K562 (cell line): ENCODE data around the gene TENT4A. TPM values are rescaled to one million over a fixed set of nuclear protein-coding genes. Genes with fewer than 3 reads are reported as not detected.

Source experiments
- ATAC-seq: fragments of 200-7000 bp; cut with Tn5 transposase; 3 replicates; pipeline ENCODE4 v1.9.1; 2020; ENCODE audit warnings: moderate library complexity
- BruUV-seq: library from RNA; stranded (reverse); fragments of 400-500 nt; replicated peaks from 2 replicates; lab custom pipeline; 2021; lab: Mats Ljungman, UMichigan
- CTCF ChIA-PET: fragments of 300-600 bp; formaldehyde crosslinking; extraction: SDS; loops from one replicate; lab custom pipeline; 2021; ENCODE audit warnings: low intra/inter-chr PET ratio; lab: Yijun Ruan, JAX
- POLR2A ChIA-PET: fragments of 300-600, 350-650 bp; sonication (Branson Sonifier 250); formaldehyde crosslinking; extraction: SDS; loops from one replicate; lab custom pipeline; 2021; ENCODE audit warnings: antibody characterized with exemption, inconsistent platforms; lab: Yijun Ruan, JAX
- DNase-seq, 4 experiments: peaks; one replicate each; pipeline versions ENCODE4 v3.0.0 to v3.0.0-alpha.2; 2011 to 2018; ENCODE audit warnings: low spot score in 3 of 4, mixed read lengths in 3 of 4; ENCODE audit errors: extremely low read depth in 1 of 4
- FAIRE-seq: peaks from 2 replicates; lab custom pipeline; 2011; peaks lifted over from hg19 to GRCh38; lab: Jason Lieb, UNC
- H2AFZ ChIP-seq: 2 replicates; pipeline ENCODE4 v1.6.0; 2011; ENCODE audit warnings: low read depth, low read length, control low read depth, inconsistent platforms
- H3K27ac ChIP-seq: fragments of 200-600 bp; 3 replicates; pipeline ENCODE4 v1.8.0; 2011; ENCODE audit warnings: low read depth, mild to moderate bottlenecking, control low read depth, inconsistent platforms, low read length, moderate library complexity, mixed read lengths; ENCODE audit errors: extremely low read depth
- H3K27me3 ChIP-seq, 2 experiments: fragments of 300-600 bp in 1 of 2; 2 replicates in 1 of 2; 3 replicates in 1 of 2; pipeline versions ENCODE4 v1.6.0 to v1.8.0; 2011; ENCODE audit warnings: inconsistent platforms in 2 of 2, low read length in 2 of 2, mild to moderate bottlenecking in 1 of 2, mixed read lengths in 1 of 2, moderate library complexity in 1 of 2; ENCODE audit not compliant: control insufficient read depth in 2 of 2, insufficient read depth in 2 of 2
- H3K36me3 ChIP-seq: fragments of 300-600 bp; 3 replicates; pipeline ENCODE4 v1.8.0; 2011; ENCODE audit warnings: mild to moderate bottlenecking, low read length, inconsistent platforms; ENCODE audit not compliant: control insufficient read depth, insufficient read depth
- H3K4me1 ChIP-seq, 2 experiments: fragments of 200-600 bp in 1 of 2; replicated peaks in 1 of 2; 2 replicates in 1 of 2; 3 replicates in 1 of 2; pipeline versions ENCODE4 v1.5.1 to v1.8.0; 2011; ENCODE audit warnings: inconsistent platforms in 2 of 2, low read length in 2 of 2, mild to moderate bottlenecking in 1 of 2, mixed read lengths in 1 of 2, moderate library complexity in 1 of 2; ENCODE audit not compliant: control insufficient read depth in 2 of 2, insufficient read depth in 2 of 2
- H3K4me2 ChIP-seq: 2 replicates; pipeline ENCODE4 v1.6.1; 2011; ENCODE audit warnings: low read length, control low read depth, inconsistent platforms, mixed read lengths; ENCODE audit not compliant: insufficient read depth
- H3K4me3 ChIP-seq: fragments of 200-600 bp; sonication (generic), shearing (Covaris generic); 2 replicates; pipeline ENCODE4 v1.5.1; 2016; ENCODE audit warnings: control low read depth, inconsistent platforms
- H3K79me2 ChIP-seq: fragments of 200-600 bp; 3 replicates; pipeline ENCODE4 v1.8.0; 2011; ENCODE audit warnings: low read length, inconsistent platforms; ENCODE audit not compliant: control insufficient read depth, insufficient read depth
- H3K9ac ChIP-seq, 2 experiments: 2 replicates each; pipeline versions ENCODE4 v1.6.0 to v1.6.1; 2011; ENCODE audit warnings: low read depth in 2 of 2, low read length in 2 of 2, control low read depth in 1 of 2, inconsistent platforms in 1 of 2, mild to moderate bottlenecking in 1 of 2, mixed read lengths in 1 of 2; ENCODE audit not compliant: insufficient read depth in 1 of 2
- H3K9me1 ChIP-seq: one replicate; pipeline ENCODE4 v1.6.0; 2011; ENCODE audit warnings: inconsistent platforms, mild to moderate bottlenecking, low read length, moderate library complexity; ENCODE audit not compliant: control insufficient read depth, insufficient read depth
- H3K9me3 ChIP-seq: replicated peaks from 2 replicates; pipeline ENCODE4 v1.5.1; 2011; ENCODE audit warnings: low read depth, low read length, inconsistent platforms; ENCODE audit not compliant: control insufficient read depth, insufficient read depth
- H4K20me1 ChIP-seq: replicated peaks from 2 replicates; pipeline ENCODE4 v1.6.1; 2011; ENCODE audit warnings: low read length, inconsistent platforms, mixed read lengths; ENCODE audit not compliant: control insufficient read depth, insufficient read depth
- CEBPB ChIP-seq: fragments of 450-650 bp; IDR thresholded peaks from 2 replicates; pipeline ENCODE4 v1.6.1; 2016; ENCODE audit warnings: missing genetic modification characterization, missing compliant biosample characterization
- CHD1 ChIP-seq: fragments of 200-600 bp; sonication (generic); IDR thresholded peaks from one replicate; pipeline ENCODE4 v1.6.1; 2012; ENCODE audit warnings: mild to moderate bottlenecking, moderate library complexity, low read length, inconsistent platforms
- FOXM1 ChIP-seq, 2 experiments: fragments of 450-650 bp in 1 of 2; sonication (generic) in 1 of 2; formaldehyde crosslinking in 1 of 2; IDR thresholded peaks; 2 replicates each; pipeline versions ENCODE4 v1.6.1 to v1.9.0; 2017 to 2022; ENCODE audit warnings: low read depth in 2 of 2, mild to moderate bottlenecking in 2 of 2, missing genetic modification reagents in 1 of 2, moderate library complexity in 1 of 2
- MAFF ChIP-seq: IDR thresholded peaks from 2 replicates; pipeline ENCODE4 v1.6.1; 2012; ENCODE audit warnings: low read length, improper control_type of control experiment
- MBD1 ChIP-seq: fragments of 250-450 bp; sonication (Bioruptor Pico); IDR thresholded peaks from 2 replicates; pipeline ENCODE4 v1.8.0; 2022; ENCODE audit warnings: inconsistent platforms
- MTA3 ChIP-seq: fragments of 450-650 bp; formaldehyde crosslinking; IDR thresholded peaks from 2 replicates; pipeline ENCODE4 v1.6.1; 2017; ENCODE audit warnings: mild to moderate bottlenecking, borderline replicate concordance
- NFATC3 ChIP-seq: fragments of 450-650 bp; IDR thresholded peaks from 2 replicates; pipeline ENCODE4 v1.6.1; 2017; ENCODE audit warnings: mild to moderate bottlenecking
- PTTG1 ChIP-seq: fragments of 450-650 bp; IDR thresholded peaks from 2 replicates; pipeline ENCODE4 v1.6.1; 2016; ENCODE audit warnings: low read depth, mild to moderate bottlenecking, missing genetic modification characterization, missing compliant biosample characterization
- ZNF444 ChIP-seq: fragments of 250-450 bp; sonication (Bioruptor Pico); IDR thresholded peaks from 2 replicates; pipeline ENCODE4 v1.4.0; 2020; ENCODE audit warnings: mild to moderate bottlenecking, moderate library complexity
- WGBS: fragments of 100-300 bp; shearing (Covaris generic); methylation state at CpG from one replicate; pipeline ENCODE4 v1.1.6; 2016; ENCODE audit warnings: low coverage, mixed read lengths; ENCODE audit not compliant: insufficient coverage; ENCODE audit errors: missing lambda C conversion rate; 5-methylcytosine and 5-hydroxymethylcytosine counted together
- in situ Hi-C: fragments of 300-500 bp; cut with MboI; formaldehyde crosslinking; loops from 4 replicates; pipeline ENCODE4 v1.15.0; 2018; ENCODE audit warnings: inconsistent platforms, mixed read lengths
- intact Hi-C: fragments of 100-400 bp; cut with micrococcal nuclease; formaldehyde crosslinking; loops from 2 replicates; pipeline ENCODE4 v1.14.2; 2022
- polyA plus RNA-seq, 8 experiments: library from polyadenylated mRNA; depleted of rRNA in 4 of 8; stranded (reverse) in 5 of 8; unstranded in 3 of 8; fragments of >200 nt; fragmentation: Nextera tagmentation in 2 of 8; fragmentation: Illumina TruSeq in 1 of 8; extraction: Ambion mirVana in 2 of 8; extraction: Trizol in 1 of 8; gene quantifications; 2 replicates each; pipeline versions ENCODE4 v1.2.1 to v1.2.3, GENCODE V29; 2011 to 2014; ENCODE audit warnings: inconsistent platforms in 1 of 8, missing spikeins in 1 of 8
- total RNA-seq, 7 experiments: library from RNA; depleted of rRNA in 6 of 7; stranded (reverse); fragments of >200 nt in 6 of 7; fragmentation: Illumina TruSeq in 2 of 7; extraction: Trizol in 2 of 7; gene quantifications; 2 replicates each; pipeline versions ENCODE4 v1.2.1 to v1.2.3, GENCODE V29; 2011 to 2021; ENCODE audit warnings: low replicate concordance in 1 of 7

The TENT4A gene
- total and polyA plus RNA-seq, 9 of the 15 experiments (the other 6 are each of a cell fraction or from before 2014, with no cell fraction given): 1.3 to 27.3 (median 13.0) TPM

GRCh38 chr5:6684075-6684474 lies 29.2 kb upstream of the TENT4A start (continued):
- TF ChIP-seq MBD1 (CRISPR knock-in tag): no peak
- TF ChIP-seq FOXM1 (IDR thresholded peaks at IDR 0.05; ENCODE audit: low read depth): peak; percentile 47; the same call in 1 of the 2 replicates
- no peak for TF ChIP-seq FOXM1 (CRISPR knock-in tag; IDR thresholded peaks at IDR 0.05; ENCODE audit: low read depth)

DNA sequence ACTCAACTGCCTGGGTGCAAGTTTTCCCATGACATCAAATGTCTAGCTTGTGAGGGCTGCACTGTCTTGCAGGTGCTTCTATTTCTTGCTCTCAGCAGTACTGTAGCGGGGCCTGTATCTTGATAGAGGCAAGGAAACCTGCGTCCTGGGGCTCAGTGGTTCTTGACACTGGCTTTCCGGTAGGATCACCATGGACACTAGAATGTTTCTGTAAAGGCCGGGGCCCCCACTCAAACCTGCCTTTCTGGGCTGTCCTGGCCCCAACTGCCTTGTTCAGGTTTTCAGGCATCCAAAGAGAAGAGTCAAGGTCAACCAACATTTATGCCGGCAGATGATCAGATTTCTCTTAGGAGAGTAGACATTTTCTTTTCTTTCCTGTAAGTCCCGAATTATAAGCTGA lies 26.7 kb upstream of the TENT4A start:
- CTCF ChIA-PET: no interaction called here
- 0 out of 2 replicates have a peak, but pooled peaks cover 2% of the 10 kb centered on the region for H4K20me1 ChIP-seq
- FAIRE-seq (no peak), DNase-seq (no peak), ATAC-seq (no peak)
- no peaks in the 10 kb centered on the region for H3K36me3 ChIP-seq
- H3K4me3 ChIP-seq: no peak overlapping the region
- POLR2A ChIA-PET: interaction anchor here (1.1 kb wide), 1 partner anchor 69 kb away, joined by 3 read pairs; no protein-coding TSS in a partner anchor
- BruUV-seq: no TSS peak
- H3K9me1 ChIP-seq: no peaks in the 10 kb centered on the region
- no peak overlapping the region for H2AFZ ChIP-seq
- WGBS: 3% methylated on average over 6 of the region's 6 CpGs
- no peak for TF ChIP-seq ZNF444
- TF ChIP-seq MTA3: no peak
- no peak for TF ChIP-seq MAFF
- TF ChIP-seq CHD1: no peak
- TF ChIP-seq NFATC3: no peak
- TF ChIP-seq PTTG1 (tag): no peak
- no peak for TF ChIP-seq CEBPB (tag)
- TF ChIP-seq, all 486 proteins: peak for 0
- intact Hi-C loops (no loop called here), in situ Hi-C loops (no loop called here)
- Histone ChIP-seq H3K79me2 (no peaks in the 10 kb centered on the region), H3K4me2 (no peak overlapping the region), H3K9me3 (no peaks in the 10 kb centered on the region), H3K4me1 (no peaks in the 10 kb centered on the region; a peak in 2 of 5 replicates), H3K27me3 (peaks cover 37 to 49% of the 10 kb centered on the region in 2 experiments), H3K27ac (no peak overlapping the region), H3K9ac (no peak overlapping the region)
